NCI-H2227 (cell line): ENCODE data around the gene SIDT2.
"Not testable (repeated sequence)": the region's sequence is repeated elsewhere in the genome, so short reads cannot be mapped to it uniquely, and the experiment has no call there.

Experiments used
- DNase-seq: peaks from one replicate; lab custom pipeline; 2025; ENCODE audit not compliant: unreplicated experiment; lab: John Stamatoyannopoulos, UW

The SIDT2 gene

GRCh38 chr11:117171404-117172061, 7.0 kb upstream of the SIDT2 start:
- no peak for DNase-seq

GRCh38 chr11:117172724-117173421, 5.7 kb upstream of the SIDT2 start:
- no peak for DNase-seq

DNA sequence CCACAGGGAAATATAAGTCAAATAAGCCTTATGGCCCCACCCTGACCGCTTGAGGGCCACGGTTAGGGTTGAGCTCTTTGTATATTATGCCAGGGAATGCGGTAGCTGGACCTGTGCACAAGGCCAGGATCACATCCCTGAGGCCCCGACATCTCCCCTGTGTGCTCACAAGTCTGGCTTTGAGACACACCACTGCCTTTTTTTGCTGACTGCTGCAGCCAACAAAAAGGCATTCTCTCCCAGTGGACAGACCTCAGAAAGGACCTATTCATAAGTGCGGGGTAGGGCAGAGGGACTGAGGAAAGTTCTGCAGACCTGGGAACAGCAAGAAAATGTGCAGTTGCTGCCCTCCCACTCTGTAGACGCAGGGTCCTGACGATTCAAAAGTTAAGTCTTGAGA, 3.4 kb upstream of the SIDT2 start:
- no peak for DNase-seq

DNA sequence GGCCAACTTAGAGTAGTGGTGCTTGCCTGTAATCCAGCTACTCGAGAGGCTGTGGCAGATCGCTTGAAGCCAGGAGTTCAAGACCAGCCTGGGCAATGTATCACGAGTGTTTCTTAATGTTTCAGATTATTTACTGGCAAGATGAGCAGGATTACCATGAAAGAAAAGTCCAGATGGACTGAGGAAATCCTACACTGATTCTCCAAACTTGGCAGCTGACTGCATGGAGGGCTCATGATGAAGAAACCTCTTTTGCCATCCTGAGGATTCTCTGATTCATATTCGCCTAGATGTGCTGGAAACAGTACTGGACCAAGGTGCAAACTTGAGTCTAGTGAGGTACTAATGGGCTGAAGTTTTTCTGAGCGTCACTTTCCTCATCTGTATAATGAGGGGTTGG, 2.8 kb upstream of the SIDT2 start:
- DNase-seq: no peak

GRCh38 chr11:117176186-117176585, 2.4 kb upstream of the SIDT2 start:
- DNase-seq: no peak

DNA sequence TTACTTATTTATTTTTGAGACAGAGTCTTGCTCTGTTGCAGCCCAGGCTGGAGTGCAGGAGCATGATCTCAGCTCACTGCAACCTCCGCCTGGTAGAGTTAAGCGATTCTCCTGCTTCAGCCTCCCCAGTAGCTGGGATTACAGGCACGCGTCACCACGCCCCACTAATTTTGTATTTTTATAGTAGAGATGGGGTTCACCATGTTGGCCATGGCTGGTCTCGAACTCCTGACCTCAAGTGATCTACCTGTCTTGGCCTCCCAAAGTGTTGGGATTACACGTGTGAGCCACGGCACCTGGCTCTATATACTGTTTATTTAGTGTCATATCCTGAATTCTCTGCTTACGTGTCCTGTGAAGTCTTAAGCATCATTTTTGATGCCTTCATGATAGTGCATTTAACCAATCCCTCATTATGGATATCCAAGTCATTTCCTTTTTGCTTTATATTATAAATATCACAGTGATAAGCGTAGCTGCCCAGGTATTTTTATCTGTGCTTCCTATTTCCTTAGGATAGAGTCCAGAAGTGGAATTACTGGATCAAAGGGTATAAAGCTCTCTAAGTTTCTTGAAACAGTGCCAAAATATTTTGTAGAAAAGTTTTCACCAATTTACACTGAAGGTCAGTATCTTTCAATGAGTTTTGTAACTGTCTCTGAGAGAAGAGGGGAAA, 871 bp upstream of the SIDT2 start:
- DNase-seq: no peak

- no peak for DNase-seq
These were observed 781 bp downstream of the SIDT2 start for GRCh38 chr11:117179048-117179999.

GRCh38 chr11:117180020-117180419, 1.5 kb downstream of the SIDT2 start:
- no peak for DNase-seq

DNA sequence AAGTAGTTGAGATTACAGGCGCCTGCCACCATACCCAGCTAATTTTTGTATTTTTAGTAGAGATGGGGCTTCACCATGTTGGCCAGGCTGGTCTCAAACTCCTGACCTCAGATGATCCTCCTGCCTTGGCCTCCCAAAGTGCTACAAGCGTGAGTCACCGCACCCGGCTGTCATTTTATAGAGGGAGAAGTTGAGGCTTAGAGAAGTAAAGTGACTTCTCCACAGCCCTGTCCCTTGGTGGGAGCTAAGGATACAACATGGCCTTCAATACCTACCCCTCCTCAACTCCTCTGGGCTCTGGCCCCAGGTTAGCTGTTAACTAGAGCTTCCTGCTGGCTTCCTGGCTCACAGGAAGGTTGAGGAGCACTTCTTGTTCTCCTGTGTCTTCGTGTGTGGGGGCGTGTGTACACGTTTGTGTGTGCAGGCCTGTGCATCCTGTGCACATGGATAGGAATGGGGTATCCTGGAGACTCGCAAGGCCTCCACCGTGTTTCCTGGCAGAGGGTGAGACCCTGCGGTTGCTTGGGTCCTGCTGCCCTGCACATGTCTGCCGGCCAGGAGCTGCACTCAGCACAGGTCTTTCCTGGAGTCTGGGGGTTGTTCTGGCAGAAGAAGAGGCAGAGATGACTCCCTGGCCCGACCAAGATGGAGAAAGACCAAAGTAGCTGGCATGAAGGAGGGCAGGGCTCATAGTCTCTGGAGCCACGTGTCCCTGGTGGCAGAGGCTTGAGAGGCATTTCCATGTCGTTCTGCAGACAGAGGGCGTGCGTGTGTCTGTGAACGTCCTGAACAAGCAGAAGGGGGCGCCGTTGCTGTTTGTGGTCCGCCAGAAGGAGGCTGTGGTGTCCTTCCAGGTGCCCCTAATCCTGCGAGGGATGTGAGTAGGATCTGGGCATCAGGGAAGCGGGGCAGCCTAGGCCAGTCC, 2.4 kb downstream of the SIDT2 start:
- DNase-seq: peak; percentile 38

- no peak for DNase-seq
These were observed 3.3 kb downstream of the SIDT2 start for GRCh38 chr11:117181586-117182550.

- no peak for DNase-seq
These were observed 4.0 kb downstream of the SIDT2 start for GRCh38 chr11:117182551-117182935.

GRCh38 chr11:117183178-117183577, 4.6 kb downstream of the SIDT2 start:
- not testable (repeated sequence) for DNase-seq

GRCh38 chr11:117183724-117184349, 5.3 kb downstream of the SIDT2 start:
- DNase-seq: no peak

DNA sequence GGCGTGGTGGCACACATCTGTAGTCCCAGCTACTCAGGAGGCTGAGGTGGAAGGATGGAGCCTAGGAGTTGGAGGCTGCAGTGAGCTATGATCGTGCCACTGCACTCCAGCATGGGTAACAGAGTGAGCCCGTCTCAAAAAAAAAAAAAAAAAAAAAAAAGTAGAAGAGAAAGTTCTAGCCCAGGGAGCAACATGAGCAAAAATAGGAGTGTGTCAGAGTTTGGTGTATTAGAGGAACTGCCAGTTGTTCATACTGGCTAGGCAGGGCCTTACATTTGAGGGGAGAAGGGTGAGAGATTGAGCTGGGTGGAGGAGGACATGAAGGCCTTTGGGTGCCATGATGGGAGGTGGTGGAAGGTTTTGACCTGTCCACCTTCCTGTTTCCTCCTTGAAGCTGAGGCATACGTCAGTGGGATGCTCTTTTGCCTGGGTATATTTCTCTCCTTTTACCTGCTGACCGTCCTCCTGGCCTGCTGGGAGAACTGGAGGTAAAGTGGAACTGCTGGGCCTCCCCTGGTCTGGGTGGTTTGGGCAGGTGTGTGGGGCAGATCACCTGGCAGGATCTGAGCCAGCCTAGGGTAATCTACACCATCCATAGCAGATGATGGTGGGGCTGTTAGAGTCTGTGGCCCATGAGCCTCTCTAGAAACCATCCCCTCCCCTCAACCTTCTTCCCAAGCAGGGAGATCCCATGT, 7.3 kb downstream of the SIDT2 start:
- DNase-seq: no peak

DNA sequence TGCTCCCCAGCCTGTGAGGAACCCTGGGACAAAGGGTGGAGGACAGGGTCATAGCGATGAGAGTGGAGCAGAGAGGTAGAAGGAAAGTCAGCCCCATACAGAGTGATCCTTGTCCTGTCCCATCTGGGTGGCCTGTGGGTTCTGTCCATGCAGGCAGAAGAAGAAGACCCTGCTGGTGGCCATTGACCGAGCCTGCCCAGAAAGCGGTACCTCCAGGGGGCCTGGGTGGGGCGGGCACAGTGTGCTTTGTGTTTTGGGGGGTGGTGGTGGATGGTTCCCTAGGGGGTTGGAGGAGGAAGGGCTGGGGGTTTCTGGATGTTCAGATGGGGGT, 7.9 kb downstream of the SIDT2 start:
- no peak for DNase-seq

- no peak for DNase-seq
These were observed 8.5 kb downstream of the SIDT2 start for GRCh38 chr11:117187007-117187406.

DNA sequence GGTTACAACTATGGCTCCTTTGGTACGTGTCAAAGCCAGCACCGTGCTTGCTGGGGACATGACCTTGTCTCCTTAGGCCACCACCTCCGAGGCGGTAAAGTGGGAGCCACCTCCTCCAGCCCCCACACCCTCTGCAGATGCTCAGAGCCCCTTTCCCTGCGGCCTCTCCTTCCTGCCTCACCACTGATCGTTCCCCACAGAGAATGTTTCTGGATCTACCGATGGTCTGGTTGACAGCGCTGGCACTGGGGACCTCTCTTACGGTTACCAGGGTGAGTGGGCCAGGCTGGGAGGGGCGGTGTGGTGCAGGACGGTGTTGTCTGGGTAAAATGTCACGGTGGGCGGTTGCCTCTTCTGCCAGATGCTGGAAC, 8.9 kb downstream of the SIDT2 start:
- DNase-seq: no peak

- DNase-seq: peak; percentile 63
These were observed 9.4 kb downstream of the SIDT2 start for GRCh38 chr11:117187799-117188481.
